ENCODE results near the gene FBXL7.

DNA sequence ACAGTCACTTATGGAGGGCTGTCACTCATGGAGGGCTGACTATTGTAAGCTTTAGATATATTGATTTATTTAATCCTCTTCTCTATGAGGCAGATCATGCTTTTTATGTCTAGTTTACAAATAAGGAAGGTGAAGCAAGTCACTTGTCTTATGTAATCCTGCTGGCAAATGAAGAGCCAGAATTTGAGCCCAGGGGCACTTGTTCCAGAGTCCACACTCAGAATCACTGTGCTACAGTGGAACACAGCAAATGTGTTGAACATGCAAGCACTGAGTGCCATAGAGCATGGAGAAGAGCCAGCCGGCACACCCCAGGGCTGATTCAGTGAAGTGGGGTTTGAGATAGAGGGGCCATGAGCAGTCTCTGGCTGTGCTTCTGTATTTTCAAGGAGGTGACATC, 353.0 kb downstream of the FBXL7 start:
- no peak for TF ChIP-seq EZH2 (IDR thresholded peaks at IDR 0.05; ENCODE audit: borderline replicate concordance, low read depth, low read length, severe bottlenecking)
- TF ChIP-seq, protein P1, sequence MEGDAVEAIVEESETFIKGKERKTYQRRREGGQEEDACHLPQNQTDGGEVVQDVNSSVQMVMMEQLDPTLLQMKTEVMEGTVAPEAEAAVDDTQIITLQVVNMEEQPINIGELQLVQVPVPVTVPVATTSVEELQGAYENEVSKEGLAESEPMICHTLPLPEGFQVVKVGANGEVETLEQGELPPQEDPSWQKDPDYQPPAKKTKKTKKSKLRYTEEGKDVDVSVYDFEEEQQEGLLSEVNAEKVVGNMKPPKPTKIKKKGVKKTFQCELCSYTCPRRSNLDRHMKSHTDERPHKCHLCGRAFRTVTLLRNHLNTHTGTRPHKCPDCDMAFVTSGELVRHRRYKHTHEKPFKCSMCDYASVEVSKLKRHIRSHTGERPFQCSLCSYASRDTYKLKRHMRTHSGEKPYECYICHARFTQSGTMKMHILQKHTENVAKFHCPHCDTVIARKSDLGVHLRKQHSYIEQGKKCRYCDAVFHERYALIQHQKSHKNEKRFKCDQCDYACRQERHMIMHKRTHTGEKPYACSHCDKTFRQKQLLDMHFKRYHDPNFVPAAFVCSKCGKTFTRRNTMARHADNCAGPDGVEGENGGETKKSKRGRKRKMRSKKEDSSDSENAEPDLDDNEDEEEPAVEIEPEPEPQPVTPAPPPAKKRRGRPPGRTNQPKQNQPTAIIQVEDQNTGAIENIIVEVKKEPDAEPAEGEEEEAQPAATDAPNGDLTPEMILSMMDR (IDR thresholded peaks at IDR 0.05; ENCODE audit: borderline replicate concordance, extremely low read depth, low read length, poor library complexity, severe bottlenecking): no peak

Data from DND-41 (cell line).